GM12875 (cell line): ENCODE measurements around the gene ATP6V0E1.

Experiments used
- H3K4me3 ChIP-seq: one replicate; pipeline ENCODE4 v1.5.1; 2011; ENCODE audit warnings: low read depth, low read length, control low read depth
- TF ChIP-seq, protein P1 (sequence below): IDR thresholded peaks from 2 replicates; pipeline ENCODE4 v1.5.1; 2011; ENCODE audit warnings: low read depth, mild to moderate bottlenecking, control low read depth, inconsistent platforms, low read length, moderate library complexity, borderline replicate concordance; ENCODE audit not compliant: insufficient read depth

Gene ATP6V0E1

DNA sequence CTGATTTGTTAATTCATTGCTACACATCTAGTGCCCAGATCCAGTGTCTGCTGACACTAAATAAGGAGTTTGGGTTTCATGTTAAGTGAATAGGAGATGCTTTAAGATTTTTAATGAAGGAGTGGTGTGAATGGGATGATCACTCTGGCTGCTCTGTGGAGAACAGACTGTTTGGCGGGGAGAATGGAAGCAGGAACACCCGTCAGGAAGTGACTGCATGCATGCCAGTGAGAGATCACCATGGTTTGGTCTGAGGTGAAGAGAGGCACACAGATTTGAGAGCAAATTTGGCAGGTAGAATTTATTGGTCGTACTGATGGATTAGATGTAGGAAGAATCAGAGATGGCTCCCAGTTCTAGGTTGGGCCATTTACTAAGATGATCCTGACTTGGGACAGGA lies 19.8 kb downstream of the ATP6V0E1 start:
- no peak overlapping the region for H3K4me3 ChIP-seq
- TF ChIP-seq, protein P1, sequence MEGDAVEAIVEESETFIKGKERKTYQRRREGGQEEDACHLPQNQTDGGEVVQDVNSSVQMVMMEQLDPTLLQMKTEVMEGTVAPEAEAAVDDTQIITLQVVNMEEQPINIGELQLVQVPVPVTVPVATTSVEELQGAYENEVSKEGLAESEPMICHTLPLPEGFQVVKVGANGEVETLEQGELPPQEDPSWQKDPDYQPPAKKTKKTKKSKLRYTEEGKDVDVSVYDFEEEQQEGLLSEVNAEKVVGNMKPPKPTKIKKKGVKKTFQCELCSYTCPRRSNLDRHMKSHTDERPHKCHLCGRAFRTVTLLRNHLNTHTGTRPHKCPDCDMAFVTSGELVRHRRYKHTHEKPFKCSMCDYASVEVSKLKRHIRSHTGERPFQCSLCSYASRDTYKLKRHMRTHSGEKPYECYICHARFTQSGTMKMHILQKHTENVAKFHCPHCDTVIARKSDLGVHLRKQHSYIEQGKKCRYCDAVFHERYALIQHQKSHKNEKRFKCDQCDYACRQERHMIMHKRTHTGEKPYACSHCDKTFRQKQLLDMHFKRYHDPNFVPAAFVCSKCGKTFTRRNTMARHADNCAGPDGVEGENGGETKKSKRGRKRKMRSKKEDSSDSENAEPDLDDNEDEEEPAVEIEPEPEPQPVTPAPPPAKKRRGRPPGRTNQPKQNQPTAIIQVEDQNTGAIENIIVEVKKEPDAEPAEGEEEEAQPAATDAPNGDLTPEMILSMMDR = no peak

DNA sequence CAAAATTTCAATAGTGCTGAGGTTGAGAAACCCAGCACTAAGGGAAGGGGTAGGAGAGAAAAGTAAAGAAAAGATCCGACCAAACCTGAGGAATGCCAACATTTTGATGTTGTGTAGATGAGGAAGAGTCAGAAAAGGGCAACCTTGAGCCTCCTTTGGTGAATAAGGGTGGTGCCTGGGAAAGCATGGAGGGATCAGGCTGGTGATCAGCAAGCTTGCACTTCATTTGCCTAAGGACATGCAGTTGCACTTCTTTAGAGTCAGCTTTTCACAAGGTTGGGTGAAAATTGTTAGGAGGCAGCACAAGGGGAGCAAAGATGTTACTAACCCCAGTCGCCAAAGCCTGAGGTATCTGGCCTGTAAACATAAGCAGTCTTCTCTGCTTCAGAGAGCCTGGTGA lies 20.4 kb downstream of the ATP6V0E1 start:
- TF ChIP-seq, protein P1 = no peak
- no peak overlapping the region for H3K4me3 ChIP-seq

DNA sequence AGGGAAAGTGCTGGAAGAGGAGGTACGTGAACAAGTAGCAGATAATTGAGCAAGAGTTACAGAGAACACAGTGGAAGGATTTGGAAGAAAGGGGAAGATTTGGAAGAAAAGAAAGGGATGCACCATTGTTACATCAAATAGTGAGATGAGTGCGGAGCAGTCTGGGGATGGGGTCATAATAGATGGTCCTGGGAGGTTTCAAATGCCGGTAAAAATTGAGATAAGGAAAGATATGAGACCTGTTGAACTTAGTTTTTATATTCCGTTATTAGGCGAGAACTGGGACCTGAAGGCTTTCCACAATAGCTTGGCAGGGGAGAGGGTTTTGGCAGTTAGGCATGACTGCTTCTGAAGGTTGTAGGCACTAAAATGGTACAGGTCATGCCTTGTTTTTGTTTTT lies 20.9 kb downstream of the ATP6V0E1 start:
- H3K4me3 ChIP-seq = no peak overlapping the region
- TF ChIP-seq, protein P1 = no peak

DNA sequence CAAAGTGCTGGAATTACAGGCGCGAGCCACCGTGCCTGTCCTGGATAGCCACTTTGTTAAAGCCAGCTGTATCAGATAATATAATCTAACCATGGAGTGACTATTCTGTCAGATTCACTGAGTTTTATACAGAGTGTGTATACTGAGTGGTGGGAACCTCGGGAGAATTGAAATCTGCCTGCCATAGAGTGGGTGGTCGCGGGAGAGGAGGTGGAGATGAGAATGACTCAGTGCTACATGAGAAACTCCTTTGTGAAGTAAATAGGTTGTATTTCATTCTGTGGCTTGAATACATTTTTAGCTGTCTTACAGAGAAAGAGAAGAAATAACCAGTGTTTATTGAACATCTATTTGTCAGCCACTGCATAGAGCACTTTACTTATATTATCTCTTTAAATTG lies 26.4 kb downstream of the ATP6V0E1 start:
- no peak overlapping the region for H3K4me3 ChIP-seq

DNA sequence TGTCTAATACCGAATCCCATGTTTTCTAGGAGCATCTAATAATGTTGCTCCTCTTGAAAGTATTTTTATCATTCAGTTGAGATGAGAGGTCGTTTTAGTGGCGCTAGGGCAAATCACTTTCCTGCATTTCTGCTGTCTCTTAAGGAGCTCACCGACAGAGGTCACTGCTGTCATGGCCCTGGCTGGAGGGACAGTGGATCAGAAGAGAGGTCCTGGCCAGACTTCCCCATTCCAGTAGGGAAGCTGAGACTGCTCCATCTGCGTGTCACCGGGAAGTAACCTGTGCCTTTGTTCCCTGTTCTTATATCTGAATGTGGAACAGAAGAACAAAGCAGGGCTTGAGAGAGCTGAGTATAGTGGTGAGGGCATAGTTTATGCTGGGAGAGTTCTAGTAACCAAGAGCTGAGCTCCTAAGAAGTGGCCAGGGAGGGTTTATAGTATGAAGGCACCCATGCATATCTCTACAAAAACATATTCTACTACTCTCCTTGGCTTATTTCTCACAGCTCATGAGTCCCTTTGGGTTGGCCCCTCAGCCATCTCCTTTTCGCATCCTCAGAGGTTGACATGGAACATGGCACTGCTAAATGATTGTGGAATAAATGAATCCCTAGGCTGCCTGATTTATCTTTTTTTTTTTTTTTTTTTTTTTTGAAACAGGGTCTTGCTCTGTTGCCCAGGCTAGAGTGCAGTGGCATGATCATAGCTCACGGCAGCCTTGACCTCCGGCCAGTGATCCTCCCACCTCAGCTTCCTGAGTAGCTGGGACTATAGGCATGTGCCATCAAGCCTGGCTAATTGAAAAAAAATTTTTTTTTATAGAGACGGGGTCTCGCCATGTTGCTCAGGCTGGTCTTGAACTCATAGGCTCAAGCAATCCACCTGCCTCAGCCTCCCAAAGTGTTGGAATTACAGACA lies 27.2 kb downstream of the ATP6V0E1 start:
- no peak overlapping the region for H3K4me3 ChIP-seq
- TF ChIP-seq, protein P1 = no peak

More for the DNA sequence above, 26.4 kb downstream of the ATP6V0E1 start:
- TF ChIP-seq, protein P1 = no peak

DNA sequence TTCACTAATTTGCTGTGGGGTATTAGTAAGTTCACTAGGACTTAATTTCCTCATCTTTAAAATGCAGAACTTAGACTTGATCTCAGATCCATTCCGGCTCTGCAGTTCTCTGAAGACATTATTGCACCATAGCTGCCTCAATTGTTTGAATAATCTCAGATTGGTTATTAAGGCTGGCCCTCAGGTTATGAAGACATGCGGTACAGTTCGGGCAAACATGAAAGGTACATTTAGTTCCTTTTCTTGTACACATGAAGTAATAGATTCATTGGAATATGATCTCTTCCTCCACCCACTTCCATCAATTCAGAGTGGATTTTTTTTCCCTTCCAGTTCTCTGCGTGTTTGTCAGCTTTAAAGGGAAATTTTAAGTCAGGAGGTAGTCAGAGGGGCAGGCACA lies 28.0 kb downstream of the ATP6V0E1 start:
- TF ChIP-seq, protein P1 = no peak
- H3K4me3 ChIP-seq = no peak overlapping the region

DNA sequence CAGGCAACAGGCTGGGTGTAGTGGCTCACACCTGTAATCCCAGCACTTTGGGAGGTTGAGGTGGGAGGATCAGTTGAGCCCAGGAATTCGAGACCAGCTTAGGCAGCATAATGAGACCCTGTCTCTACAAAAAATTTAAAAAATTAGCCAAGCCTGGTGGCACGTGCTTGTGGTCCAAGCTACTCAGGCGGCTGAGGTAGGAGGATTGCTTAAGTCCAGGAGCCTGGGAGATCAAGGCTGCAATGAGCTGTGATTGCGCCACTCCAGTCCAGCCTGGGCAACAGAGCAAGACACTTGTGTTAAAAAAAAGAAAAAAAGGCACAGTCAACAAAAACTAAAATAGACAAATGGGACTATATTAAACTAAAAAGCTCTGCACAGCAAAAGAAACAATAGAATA lies 29.3 kb downstream of the ATP6V0E1 start:
- TF ChIP-seq, protein P1 = no peak
- H3K4me3 ChIP-seq = no peak overlapping the region
